ENCODE measurements around the gene JAZF1. TPM values are rescaled to one million over a fixed set of nuclear protein-coding genes. Genes with fewer than 3 reads are reported as not detected.

The JAZF1 gene
- total RNA-seq, 4 donors from 2014 or later = 29.3 to 33.8 (median 30.1) TPM

DNA sequence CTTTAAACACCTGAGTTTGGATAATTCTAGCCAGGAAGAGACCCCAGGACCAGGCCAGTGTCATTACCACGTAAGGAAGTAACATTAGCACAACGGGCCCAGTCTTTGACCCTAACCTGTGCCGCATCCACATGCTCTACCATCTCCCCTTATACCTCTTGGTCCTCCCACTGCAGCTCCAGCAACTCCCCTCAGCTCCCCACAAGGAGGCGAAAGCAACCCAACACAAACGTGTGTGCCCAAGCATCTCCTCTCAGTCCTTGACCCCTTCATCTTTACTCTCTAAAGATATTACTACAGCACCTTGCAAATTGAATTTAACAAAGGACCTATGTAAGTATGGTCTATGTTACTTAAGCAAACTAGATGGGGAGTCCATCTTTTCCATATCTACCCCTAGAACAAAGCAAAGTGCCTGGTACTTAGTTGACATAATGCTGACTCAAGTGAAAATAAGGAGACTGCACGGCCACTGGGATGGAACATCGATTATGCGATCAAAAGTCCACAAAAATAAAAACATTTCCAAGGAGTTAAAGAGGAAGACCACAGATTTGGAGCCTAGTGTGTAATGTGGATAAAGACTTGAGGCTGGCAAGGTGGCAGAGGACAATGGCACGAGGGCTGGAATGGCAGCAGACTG, 147.7 kb downstream of the JAZF1 start:
- Histone ChIP-seq H3K27me3 (no peaks in the 10 kb centered on the region), H3K4me1 (peaks cover 19 to 86% (median 78%) of the 10 kb centered on the region in 4 donors), H3K36me3 (no peaks in the 10 kb centered on the region), H3K27ac (replicated peaks in 1 of 4) (no peak overlapping the region), H3K9me3 (no peaks in the 10 kb centered on the region), H3K4me3 (no peak overlapping the region)
- TF ChIP-seq POLR2A (IDR thresholded peaks at IDR 0.05; ENCODE audit: low read depth) (no peak), POLR2AphosphoS5 (IDR thresholded peaks at IDR 0.05) (no peak), EP300 (IDR thresholded peaks at IDR 0.05) (no peak)
- TF ChIP-seq, protein P1, sequence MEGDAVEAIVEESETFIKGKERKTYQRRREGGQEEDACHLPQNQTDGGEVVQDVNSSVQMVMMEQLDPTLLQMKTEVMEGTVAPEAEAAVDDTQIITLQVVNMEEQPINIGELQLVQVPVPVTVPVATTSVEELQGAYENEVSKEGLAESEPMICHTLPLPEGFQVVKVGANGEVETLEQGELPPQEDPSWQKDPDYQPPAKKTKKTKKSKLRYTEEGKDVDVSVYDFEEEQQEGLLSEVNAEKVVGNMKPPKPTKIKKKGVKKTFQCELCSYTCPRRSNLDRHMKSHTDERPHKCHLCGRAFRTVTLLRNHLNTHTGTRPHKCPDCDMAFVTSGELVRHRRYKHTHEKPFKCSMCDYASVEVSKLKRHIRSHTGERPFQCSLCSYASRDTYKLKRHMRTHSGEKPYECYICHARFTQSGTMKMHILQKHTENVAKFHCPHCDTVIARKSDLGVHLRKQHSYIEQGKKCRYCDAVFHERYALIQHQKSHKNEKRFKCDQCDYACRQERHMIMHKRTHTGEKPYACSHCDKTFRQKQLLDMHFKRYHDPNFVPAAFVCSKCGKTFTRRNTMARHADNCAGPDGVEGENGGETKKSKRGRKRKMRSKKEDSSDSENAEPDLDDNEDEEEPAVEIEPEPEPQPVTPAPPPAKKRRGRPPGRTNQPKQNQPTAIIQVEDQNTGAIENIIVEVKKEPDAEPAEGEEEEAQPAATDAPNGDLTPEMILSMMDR (IDR thresholded peaks at IDR 0.05) = no peak
- intact Hi-C loops (cut with DNase I) = no loop called here
- no peak for DNase-seq (ENCODE audit: extremely low spot score)
- 86% methylated on average over 9 of the region's 9 CpGs for WGBS

- no peaks in the 10 kb centered on the region for H3K9me3 ChIP-seq
- intact Hi-C loops (cut with DNase I) = loop anchor here (5.0 to 10.0 kb wide), 2 partner anchors 48 to 834 kb away; no protein-coding TSS in a partner anchor
- H3K36me3 ChIP-seq = no peaks in the 10 kb centered on the region
- peaks cover 12 to 50% (median 44%) of the 10 kb centered on the region in 4 donors for H3K4me1 ChIP-seq
- TF ChIP-seq POLR2A (IDR thresholded peaks at IDR 0.05; ENCODE audit: low read depth) = no peak
- no peak for TF ChIP-seq POLR2AphosphoS5 (IDR thresholded peaks at IDR 0.05)
- no peak for TF ChIP-seq EP300 (IDR thresholded peaks at IDR 0.05)
- TF ChIP-seq, protein P1 (IDR thresholded peaks at IDR 0.05) = no peak
- 75% methylated on average over 5 of the region's 5 CpGs for WGBS
- no peaks in the 10 kb centered on the region for H3K27me3 ChIP-seq
- H3K4me3 ChIP-seq = no peak overlapping the region
- H3K27ac ChIP-seq (replicated peaks in 1 of 4) = no peak overlapping the region
- DNase-seq (ENCODE audit: extremely low spot score) = no peak
Measured at GRCh38 chr7:28029051-28029450, 151.5 kb downstream of the JAZF1 start.

DNA sequence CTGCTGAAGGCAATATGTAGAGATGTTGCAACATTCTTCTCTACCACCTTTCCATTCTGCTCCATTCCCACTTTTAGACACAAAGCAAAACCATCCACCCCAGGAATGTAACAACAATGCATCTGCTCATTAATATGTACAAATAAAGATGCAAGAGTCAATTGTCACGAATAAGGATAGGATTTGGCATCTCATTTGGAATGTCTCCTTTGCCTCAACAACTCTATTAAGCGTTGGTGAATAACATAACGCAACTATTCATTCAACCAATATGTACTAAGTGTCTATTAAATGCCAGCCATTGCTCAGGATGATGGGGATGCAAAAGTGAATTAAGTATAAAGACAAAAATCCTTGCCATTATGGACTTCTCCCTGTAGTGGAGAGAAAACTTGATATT, 152.1 kb downstream of the JAZF1 start:
- no peak overlapping the region for H3K27ac ChIP-seq (replicated peaks in 1 of 4)
- 98% methylated on average over 3 of the region's 3 CpGs for WGBS
- intact Hi-C loops (cut with DNase I) = loop anchor here (5.0 to 10.0 kb wide), 2 partner anchors 49 to 834 kb away; no protein-coding TSS in a partner anchor
- no peak for DNase-seq (ENCODE audit: extremely low spot score)
- TF ChIP-seq POLR2A (IDR thresholded peaks at IDR 0.05; ENCODE audit: low read depth) = no peak
- no peak for TF ChIP-seq EP300 (IDR thresholded peaks at IDR 0.05)
- TF ChIP-seq POLR2AphosphoS5 (IDR thresholded peaks at IDR 0.05) = no peak
- TF ChIP-seq, protein P1 (IDR thresholded peaks at IDR 0.05) = no peak
- H3K36me3 ChIP-seq = no peaks in the 10 kb centered on the region
- H3K4me3 ChIP-seq = no peak overlapping the region
- peaks cover 12 to 45% (median 41%) of the 10 kb centered on the region in 4 donors for H3K4me1 ChIP-seq
- H3K9me3 ChIP-seq = no peaks in the 10 kb centered on the region
- H3K27me3 ChIP-seq = no peaks in the 10 kb centered on the region

GRCh38 chr7:28026237-28026636, 154.4 kb downstream of the JAZF1 start:
- Histone ChIP-seq H3K36me3 (no peaks in the 10 kb centered on the region), H3K4me3 (no peak overlapping the region), H3K9me3 (no peaks in the 10 kb centered on the region), H3K27ac (replicated peaks in 1 of 4) (no peak overlapping the region), H3K27me3 (no peaks in the 10 kb centered on the region), H3K4me1 (peaks cover 12 to 34% (median 26%) of the 10 kb centered on the region in 4 donors)
- no peak for DNase-seq (ENCODE audit: extremely low spot score)
- intact Hi-C loops (cut with DNase I) = loop anchor here (5.0 to 10.0 kb wide), 2 partner anchors 51 to 831 kb away; no protein-coding TSS in a partner anchor
- WGBS = 92% methylated on average over 2 of the region's 2 CpGs
- TF ChIP-seq EP300 (IDR thresholded peaks at IDR 0.05) (no peak), POLR2A (IDR thresholded peaks at IDR 0.05; ENCODE audit: low read depth) (no peak), POLR2AphosphoS5 (IDR thresholded peaks at IDR 0.05) (no peak)
- TF ChIP-seq, protein P1 (IDR thresholded peaks at IDR 0.05) = no peak
